Fibroblast of lung (primary cell): Measurements from ENCODE around the gene AGBL1.

Experiments
- CTCF ChIP-seq, 2 donors: IDR thresholded peaks in 1 of 2; conservative IDR thresholded peaks in 1 of 2; 1 replicate in 1 of 2; 2 replicates in 1 of 2; pipeline ENCODE4 v1.5.1; 2011 to 2012; ENCODE audit warnings: low read length in 2 of 2, control low read depth in 1 of 2, inconsistent platforms in 1 of 2, low read depth in 1 of 2, mild to moderate bottlenecking in 1 of 2
- EZH2 ChIP-seq: IDR thresholded peaks from 2 replicates; pipeline ENCODE4 v1.5.1; 2012; ENCODE audit warnings: low read length, control low read depth, mild to moderate bottlenecking; ENCODE audit errors: missing control alignments

- TF ChIP-seq CTCF (conservative IDR thresholded peaks at IDR 0.05 in 1 of 2, IDR thresholded peaks at IDR 0.05 in 1 of 2; ENCODE audit: low read depth in 1 of 2, low read length in 2 of 2): no peak
- no peak for TF ChIP-seq EZH2
Measured at GRCh38 chr15:86879250-86880229, 799.9 kb downstream of the AGBL1 start.
